GM12865 (cell line): ENCODE data around the gene OR2V2.

Experiments used
- DNase-seq: peaks from one replicate; pipeline ENCODE4 v3.0.0; 2010; ENCODE audit warnings: low read depth
- H3K4me3 ChIP-seq: 2 replicates; pipeline ENCODE4 v1.5.1; 2011; ENCODE audit warnings: mild to moderate bottlenecking, low read depth, low read length, control low read depth
- TF ChIP-seq, protein P1 (sequence below): IDR thresholded peaks from 2 replicates; pipeline ENCODE4 v1.5.1; 2011; ENCODE audit warnings: low read length, control low read depth, low read depth, inconsistent platforms; ENCODE audit not compliant: insufficient read depth; ENCODE audit errors: missing control alignments

The OR2V2 gene

DNA sequence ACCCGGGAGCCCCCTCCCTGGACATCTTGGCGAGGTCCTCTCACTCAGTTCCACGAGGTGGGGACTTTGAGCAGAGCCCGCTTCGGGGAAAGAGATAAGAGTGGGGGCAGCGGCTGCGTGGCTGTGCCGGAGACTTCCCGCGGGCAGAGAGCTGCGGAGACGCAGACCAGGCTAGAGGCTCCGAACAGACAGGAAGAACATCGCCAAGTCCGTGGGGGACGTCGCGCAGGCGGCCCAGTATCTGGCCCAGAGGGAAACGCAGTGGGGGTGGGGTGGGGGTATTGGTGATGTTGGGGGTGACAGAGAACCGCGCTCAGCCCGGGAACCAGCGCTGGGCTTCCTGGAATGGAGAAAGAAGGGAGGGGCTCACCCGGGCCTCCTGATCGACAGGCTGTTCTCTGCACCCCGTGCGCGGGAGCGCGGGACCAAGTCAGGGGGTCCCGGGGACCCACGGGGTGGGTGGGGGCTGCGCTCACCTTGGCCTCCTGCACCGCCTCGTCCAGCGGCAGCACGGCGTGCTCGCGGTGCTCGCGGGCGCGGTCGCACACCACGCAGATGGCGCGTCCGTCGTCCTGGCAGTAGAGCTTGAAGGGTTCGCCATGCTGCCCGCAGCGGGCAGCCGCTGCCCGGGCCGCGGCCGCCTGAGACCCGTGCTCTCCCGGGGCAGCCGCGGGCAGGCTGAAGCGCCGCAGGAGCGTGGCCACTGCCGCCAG, 56.9 kb downstream of the OR2V2 start:
- peak overlapping the region; percentile 52 for H3K4me3 ChIP-seq
- no peak for DNase-seq
- TF ChIP-seq, protein P1, sequence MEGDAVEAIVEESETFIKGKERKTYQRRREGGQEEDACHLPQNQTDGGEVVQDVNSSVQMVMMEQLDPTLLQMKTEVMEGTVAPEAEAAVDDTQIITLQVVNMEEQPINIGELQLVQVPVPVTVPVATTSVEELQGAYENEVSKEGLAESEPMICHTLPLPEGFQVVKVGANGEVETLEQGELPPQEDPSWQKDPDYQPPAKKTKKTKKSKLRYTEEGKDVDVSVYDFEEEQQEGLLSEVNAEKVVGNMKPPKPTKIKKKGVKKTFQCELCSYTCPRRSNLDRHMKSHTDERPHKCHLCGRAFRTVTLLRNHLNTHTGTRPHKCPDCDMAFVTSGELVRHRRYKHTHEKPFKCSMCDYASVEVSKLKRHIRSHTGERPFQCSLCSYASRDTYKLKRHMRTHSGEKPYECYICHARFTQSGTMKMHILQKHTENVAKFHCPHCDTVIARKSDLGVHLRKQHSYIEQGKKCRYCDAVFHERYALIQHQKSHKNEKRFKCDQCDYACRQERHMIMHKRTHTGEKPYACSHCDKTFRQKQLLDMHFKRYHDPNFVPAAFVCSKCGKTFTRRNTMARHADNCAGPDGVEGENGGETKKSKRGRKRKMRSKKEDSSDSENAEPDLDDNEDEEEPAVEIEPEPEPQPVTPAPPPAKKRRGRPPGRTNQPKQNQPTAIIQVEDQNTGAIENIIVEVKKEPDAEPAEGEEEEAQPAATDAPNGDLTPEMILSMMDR = no peak

DNA sequence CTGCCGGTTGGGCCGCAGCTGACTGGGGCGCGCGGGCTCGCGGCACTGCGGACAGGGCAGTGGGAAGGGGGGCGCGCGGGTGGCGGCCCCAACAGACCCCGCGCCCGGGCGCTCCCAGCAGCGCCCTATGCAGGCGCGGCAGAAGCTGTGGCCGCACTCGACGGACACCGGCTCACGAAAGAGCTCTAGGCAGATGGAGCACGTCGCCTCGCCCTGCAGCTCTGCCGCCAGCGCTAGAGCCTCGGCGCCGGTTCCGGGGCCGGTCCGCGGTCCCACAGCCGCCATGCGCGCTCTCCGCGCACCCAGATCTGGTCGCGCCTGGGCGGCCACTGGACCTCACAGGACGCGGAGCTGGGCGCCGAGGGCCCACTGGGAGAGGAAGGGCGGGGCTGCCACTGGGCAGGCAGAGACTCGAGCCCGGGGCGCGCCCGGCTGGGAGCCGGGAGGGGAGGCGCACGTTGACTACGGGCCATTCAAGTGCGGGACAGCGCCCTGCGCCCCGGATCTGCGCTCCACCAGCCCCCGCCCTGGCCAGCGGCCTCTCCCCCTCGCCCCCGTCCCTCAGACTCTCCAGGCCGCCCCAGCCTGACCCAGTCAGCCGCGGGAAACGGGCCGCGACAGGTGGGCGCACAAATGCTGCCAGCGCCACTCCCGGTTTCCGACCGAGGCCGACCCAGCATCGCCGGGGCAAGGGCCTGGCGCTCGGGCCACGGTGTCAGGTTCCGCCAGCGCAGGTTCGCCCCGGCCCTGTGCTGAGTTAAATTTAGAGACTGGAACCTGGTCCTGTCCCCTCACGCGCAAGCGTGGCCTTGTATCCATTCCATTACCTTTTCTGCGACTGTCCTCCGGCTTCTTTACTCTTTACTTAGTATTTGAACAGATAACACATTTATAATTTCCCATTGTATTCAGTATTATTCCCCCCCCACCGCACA, 57.7 kb downstream of the OR2V2 start, which contains the start of gene TRIM7:
TSS of gene TRIM7 (minus strand) at position 371 of the 935 bp plus-strand sequence. CDS start at position 285, 86 bp downstream.
- TF ChIP-seq, protein P1 = no peak
- H3K4me3 ChIP-seq = peak within 1 kb of the TSS; percentile 52
- peak; percentile 54 for DNase-seq

DNA sequence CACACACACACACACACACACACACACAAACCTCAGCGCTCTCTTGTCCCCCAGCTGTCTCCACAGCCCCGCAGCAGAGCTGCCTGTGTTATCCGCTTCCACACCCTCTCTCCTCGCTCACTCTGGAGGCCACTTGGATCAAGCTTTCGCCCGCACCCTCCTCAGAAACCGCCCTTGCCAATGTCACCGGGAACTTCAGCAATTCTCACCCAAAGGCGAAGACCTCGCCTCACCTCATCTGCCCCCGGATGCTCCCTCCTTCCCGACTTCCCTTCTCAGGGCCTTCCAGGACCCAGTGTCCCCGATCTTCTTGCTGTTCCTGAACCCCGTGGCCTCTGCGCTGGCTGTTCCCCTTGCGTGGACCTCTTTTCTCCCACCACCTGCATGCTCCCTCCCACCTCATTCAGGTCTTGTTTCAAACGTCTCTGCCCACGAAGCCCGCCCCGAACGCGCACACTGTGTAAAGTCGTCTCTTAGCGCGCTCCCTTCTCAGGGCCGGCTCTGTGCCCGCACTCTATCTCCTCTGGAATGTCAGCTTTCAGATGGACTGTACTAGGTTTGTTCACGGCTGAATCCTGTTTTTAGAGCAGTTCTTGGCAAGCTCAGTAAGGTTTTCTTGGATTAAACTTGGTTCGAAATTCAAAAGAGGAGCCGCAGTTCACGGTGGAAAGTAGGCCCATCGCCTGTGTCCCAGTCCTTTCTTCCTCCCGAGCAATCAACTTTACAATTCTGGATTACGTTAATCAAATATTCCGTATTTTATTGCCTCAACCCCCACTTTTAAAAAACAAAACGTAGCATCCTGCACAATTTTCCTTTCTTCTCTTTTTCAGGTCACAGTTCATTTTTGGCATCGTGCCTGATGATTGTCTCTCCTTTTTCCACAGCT, 58.6 kb downstream of the OR2V2 start:
- peak overlapping the region; percentile 52 for H3K4me3 ChIP-seq
- TF ChIP-seq, protein P1 = no peak
- no peak for DNase-seq

DNA sequence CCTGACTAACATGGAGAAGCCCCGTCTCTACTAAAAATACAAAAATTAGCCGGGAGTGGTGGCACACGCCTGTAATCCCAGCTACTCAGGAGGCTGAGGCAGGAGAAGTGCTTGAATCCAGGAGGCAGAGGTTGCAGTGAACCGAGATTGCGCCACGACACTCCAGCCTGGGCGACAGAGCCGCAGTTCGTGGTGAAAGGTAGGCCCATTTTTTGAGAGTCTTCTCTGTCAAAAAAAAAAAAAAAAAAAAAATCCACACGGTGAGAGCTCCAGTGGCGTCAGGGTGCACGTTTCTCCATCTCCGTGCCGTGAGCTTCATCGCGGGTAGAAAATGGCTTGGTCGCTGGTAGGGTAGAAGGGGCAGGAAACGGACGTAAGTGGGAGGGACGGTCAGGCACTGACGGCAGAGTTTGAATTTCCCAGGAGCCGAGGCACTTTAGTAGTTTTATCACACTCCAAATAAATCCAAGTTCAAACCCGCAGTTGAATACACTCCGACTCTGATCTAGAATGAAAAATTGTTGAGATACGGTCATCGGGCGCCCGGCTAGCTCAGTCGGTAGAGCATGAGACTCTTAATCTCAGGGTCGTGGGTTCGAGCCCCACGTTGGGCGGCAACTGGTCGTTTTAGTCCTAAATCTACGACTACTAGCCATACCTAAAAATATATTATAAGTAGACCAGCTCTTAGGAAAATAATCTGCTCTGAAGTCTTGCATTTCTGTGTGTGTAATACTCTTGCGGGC, 60.0 kb downstream of the OR2V2 start:
- peak; percentile 90 for DNase-seq
- H3K4me3 ChIP-seq = peak overlapping the region; percentile 67
- TF ChIP-seq, protein P1 = no peak

DNA sequence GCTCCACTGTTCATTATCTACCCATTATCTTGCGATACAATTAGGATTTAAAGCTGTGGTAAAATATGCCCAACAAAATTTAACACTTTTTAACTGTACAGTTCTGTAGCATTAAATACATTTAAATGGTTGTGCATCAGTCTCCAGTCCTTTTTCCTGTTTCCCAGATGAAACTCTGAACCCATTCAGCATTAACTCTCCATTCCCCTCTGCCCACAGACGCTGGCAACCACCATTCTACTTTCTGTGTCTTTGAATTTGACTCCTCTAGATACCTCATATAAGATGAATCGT, 60.5 kb downstream of the OR2V2 start:
- H3K4me3 ChIP-seq = peak overlapping the region; percentile 67; the same call in 1 of the 2 replicates
- no peak for DNase-seq
- TF ChIP-seq, protein P1 = no peak
